GM23248 (cell line): ENCODE measurements around the gene ZBP1. TPM values are rescaled to one million over a fixed set of nuclear protein-coding genes. Genes with fewer than 3 reads are reported as not detected.

Experiments
- DNase-seq: peaks from one replicate; pipeline ENCODE4 v3.0.0-alpha.2; 2015
- H2AFZ ChIP-seq: fragments of 200-600 bp; sonication (generic); 2 replicates; pipeline ENCODE4 v1.6.1; 2016; ENCODE audit warnings: antibody characterized with exemption
- H3F3A ChIP-seq: fragments of 200-600 bp; sonication (generic); 2 replicates; pipeline ENCODE4 v1.6.1; 2016; ENCODE audit warnings: mild to moderate bottlenecking, antibody characterized with exemption, mixed run types; ENCODE audit not compliant: insufficient read depth
- H3K27ac ChIP-seq: fragments of 200-600 bp; sonication (generic); 2 replicates; pipeline ENCODE4 v1.5.1; 2016; ENCODE audit warnings: mild to moderate bottlenecking
- H3K27me3 ChIP-seq: fragments of 200-600 bp; sonication (generic); replicated peaks from 2 replicates; pipeline ENCODE4 v1.6.1; 2016; ENCODE audit warnings: mild to moderate bottlenecking; ENCODE audit not compliant: insufficient read depth
- H3K36me3 ChIP-seq: fragments of 200-600 bp; sonication (generic); 2 replicates; pipeline ENCODE4 v1.6.1; 2016; ENCODE audit warnings: low read depth, mild to moderate bottlenecking
- H3K4me1 ChIP-seq: fragments of 200-600 bp; sonication (generic); 2 replicates; pipeline ENCODE4 v1.6.1; 2016; ENCODE audit warnings: mild to moderate bottlenecking; ENCODE audit not compliant: insufficient read depth
- H3K4me2 ChIP-seq: fragments of 200-600 bp; sonication (generic); one replicate; pipeline ENCODE4 v1.6.1; 2016; ENCODE audit warnings: mild to moderate bottlenecking; ENCODE audit not compliant: unreplicated experiment
- H3K4me3 ChIP-seq: fragments of 200-600 bp; sonication (generic); 2 replicates; pipeline ENCODE4 v1.5.1; 2016; ENCODE audit warnings: mild to moderate bottlenecking
- H3K79me2 ChIP-seq: fragments of 200-600 bp; sonication (generic); 2 replicates; pipeline ENCODE4 v1.6.1; 2016; ENCODE audit warnings: mild to moderate bottlenecking; ENCODE audit not compliant: insufficient read depth
- H3K9ac ChIP-seq: fragments of 200-600 bp; sonication (generic); 2 replicates; pipeline ENCODE4 v1.6.1; 2016; ENCODE audit warnings: mild to moderate bottlenecking
- H3K9me2 ChIP-seq: fragments of 200-600 bp; sonication (generic); 2 replicates; pipeline ENCODE4 v1.6.1; 2016; ENCODE audit warnings: mixed run types, mild to moderate bottlenecking, moderate library complexity; ENCODE audit not compliant: insufficient read depth
- H3K9me3 ChIP-seq: fragments of 200-600 bp; sonication (generic); one replicate; pipeline ENCODE4 v1.6.1; 2017; ENCODE audit warnings: low read depth
- H4K20me1 ChIP-seq: fragments of 200-600 bp; sonication (generic); 2 replicates; pipeline ENCODE4 v1.6.0; 2016; ENCODE audit not compliant: insufficient read depth
- EZH2 ChIP-seq: fragments of 200-600 bp; sonication (generic); IDR thresholded peaks from 2 replicates; pipeline ENCODE4 v1.6.1; 2018; ENCODE audit warnings: antibody characterized with exemption, mild to moderate bottlenecking; ENCODE audit not compliant: insufficient read depth, poor library complexity, severe bottlenecking
- EZH2phosphoT487 ChIP-seq: fragments of 200-600 bp; sonication (generic); IDR thresholded peaks from 2 replicates; pipeline ENCODE4 v1.6.1; 2018; ENCODE audit warnings: antibody characterized with exemption, moderate library complexity, mild to moderate bottlenecking, low read depth; ENCODE audit not compliant: insufficient read depth
- WGBS, 2 experiments: methylation state at CpG; one replicate each; pipeline ENCODE4 v1.1.6; 2015 to 2017; ENCODE audit warnings: low lambda C conversion rate in 2 of 2, low coverage in 1 of 2; ENCODE audit errors: missing lambda C conversion rate in 2 of 2; 5-methylcytosine and 5-hydroxymethylcytosine counted together
- in situ Hi-C: fragments of 300-500 bp; cut with MboI; formaldehyde crosslinking; loops from 2 replicates; pipeline ENCODE4 v1.15.0; 2020
- polyA plus RNA-seq: library from polyadenylated mRNA; unstranded; fragments of >200 nt; fragmentation: Nextera tagmentation; extraction: Ambion mirVana; gene quantifications from 2 replicates; pipeline ENCODE4 v1.2.1, GENCODE V29; 2016
- total RNA-seq: library from RNA; depleted of rRNA; stranded (reverse); fragments of >200 nt; shearing (Covaris generic); gene quantifications from 2 replicates; pipeline ENCODE4 v1.2.3, GENCODE V29; 2014

The ZBP1 gene
- total and polyA plus RNA-seq, 2 experiments from 2014 or later, result not detected

DNA sequence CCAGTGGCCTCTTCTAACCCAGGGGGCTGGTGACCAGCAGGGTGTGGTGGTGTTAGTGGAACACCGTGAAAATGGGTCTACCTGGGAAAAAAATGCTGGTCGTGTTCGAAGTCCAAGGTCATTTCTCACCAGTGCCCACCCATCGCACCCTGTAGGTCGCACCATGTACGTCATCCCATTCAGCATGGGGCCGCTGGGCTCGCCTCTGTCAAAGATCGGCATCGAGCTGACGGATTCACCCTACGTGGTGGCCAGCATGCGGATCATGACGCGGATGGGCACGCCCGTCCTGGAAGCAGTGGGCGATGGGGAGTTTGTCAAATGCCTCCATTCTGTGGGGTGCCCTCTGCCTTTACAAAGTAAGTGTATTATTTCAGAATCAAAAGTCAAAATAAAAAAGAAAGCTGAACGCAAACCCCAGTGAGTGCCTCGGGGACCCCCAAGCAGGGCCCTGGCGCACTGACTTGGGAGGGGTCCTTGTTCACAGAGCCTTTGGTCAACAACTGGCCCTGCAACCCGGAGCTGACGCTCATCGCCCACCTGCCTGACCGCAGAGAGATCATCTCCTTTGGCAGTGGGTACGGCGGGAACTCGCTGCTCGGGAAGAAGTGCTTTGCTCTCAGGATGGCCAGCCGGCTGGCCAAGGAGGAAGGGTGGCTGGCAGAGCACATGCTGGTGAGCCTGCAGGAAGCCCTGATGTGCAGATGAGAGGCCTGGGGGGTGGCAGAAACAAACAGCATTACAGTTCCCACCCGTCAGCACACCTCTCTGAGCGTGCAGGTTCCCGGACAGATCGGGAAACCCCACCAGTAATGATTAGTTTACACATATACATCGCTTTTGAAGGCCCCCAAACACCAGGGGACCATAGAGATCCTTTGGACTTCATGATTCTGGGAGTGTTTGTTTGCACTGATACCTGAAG lies 57.4 kb downstream of the ZBP1 start:
- 64 to 70% methylated on average over 35 of the region's 35 CpGs for WGBS, 2 experiments
- Histone ChIP-seq H3K4me1 (no peaks in the 10 kb centered on the region), H3K27me3 (peaks cover 44% of the 10 kb centered on the region)

DNA sequence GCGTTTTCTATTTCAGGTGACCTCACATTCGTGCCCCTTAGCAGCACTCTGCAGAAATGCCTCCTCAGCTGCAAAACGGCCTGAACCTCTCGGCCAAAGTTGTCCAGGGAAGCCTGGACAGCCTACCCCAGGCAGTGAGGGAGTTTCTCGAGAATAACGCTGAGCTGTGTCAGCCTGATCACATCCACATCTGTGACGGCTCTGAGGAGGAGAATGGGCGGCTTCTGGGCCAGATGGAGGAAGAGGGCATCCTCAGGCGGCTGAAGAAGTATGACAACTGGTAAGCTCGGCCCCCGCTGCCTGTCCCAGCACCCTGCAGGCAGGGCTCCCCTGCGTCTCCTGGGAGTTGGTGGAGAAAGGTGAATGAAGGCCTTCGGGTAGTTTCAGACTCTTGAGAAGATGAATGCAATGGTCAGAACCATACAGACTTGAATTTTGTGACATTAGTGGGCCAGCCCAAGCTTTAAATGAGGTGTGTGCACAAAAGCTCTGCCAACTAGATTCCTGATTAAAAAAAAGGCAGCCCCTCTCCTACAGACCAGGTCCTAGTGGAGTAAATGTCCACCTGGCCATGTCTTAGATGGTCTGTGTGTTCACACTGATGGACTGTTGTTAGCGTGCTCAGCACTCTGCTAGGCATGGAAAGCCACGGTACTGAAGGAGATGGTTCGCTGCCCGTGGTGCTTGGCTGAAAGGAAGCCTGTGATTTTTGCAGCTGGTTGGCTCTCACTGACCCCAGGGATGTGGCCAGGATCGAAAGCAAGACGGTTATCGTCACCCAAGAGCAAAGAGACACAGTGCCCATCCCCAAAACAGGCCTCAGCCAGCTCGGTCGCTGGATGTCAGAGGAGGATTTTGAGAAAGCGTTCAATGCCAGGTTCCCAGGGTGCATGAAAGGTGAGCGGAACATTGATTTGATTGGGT lies 58.6 kb downstream of the ZBP1 start:
- TF ChIP-seq EZH2 (no peak), EZH2phosphoT487 (no peak)
- Histone ChIP-seq H4K20me1 (no peaks in the 10 kb centered on the region), H3K9me3 (no peaks in the 10 kb centered on the region), H3K27me3 (peaks cover 44% of the 10 kb centered on the region), H3K36me3 (no peaks in the 10 kb centered on the region), H3K4me1 (no peaks in the 10 kb centered on the region), H3K79me2 (no peaks in the 10 kb centered on the region), H3K27ac (no peak overlapping the region), H3K9ac (no peak overlapping the region), H2AFZ (no peak overlapping the region), H3K4me3 (no peak overlapping the region), H3K4me2 (no peak overlapping the region), H3K9me2 (no peaks in the 10 kb centered on the region), H3F3A (no peaks in the 10 kb centered on the region)
- no peak for DNase-seq
- in situ Hi-C loops, result no loop called here
- WGBS, 2 experiments, result 53 to 61% methylated on average over 24 of the region's 24 CpGs

More for the DNA sequence above, 57.4 kb downstream of the ZBP1 start:
- Histone ChIP-seq H3K4me2 (no peak overlapping the region), H3K9ac (no peak overlapping the region), H2AFZ (no peak overlapping the region), H3K36me3 (no peaks in the 10 kb centered on the region), H3K79me2 (no peaks in the 10 kb centered on the region), H3K9me3 (no peaks in the 10 kb centered on the region), H3K4me3 (no peak overlapping the region), H3K9me2 (no peaks in the 10 kb centered on the region), H3K27ac (no peak overlapping the region), H4K20me1 (no peaks in the 10 kb centered on the region), H3F3A (no peaks in the 10 kb centered on the region)
- TF ChIP-seq EZH2phosphoT487, result no peak
- TF ChIP-seq EZH2, result no peak
- in situ Hi-C loops, result no loop called here
- DNase-seq, result no peak

DNA sequence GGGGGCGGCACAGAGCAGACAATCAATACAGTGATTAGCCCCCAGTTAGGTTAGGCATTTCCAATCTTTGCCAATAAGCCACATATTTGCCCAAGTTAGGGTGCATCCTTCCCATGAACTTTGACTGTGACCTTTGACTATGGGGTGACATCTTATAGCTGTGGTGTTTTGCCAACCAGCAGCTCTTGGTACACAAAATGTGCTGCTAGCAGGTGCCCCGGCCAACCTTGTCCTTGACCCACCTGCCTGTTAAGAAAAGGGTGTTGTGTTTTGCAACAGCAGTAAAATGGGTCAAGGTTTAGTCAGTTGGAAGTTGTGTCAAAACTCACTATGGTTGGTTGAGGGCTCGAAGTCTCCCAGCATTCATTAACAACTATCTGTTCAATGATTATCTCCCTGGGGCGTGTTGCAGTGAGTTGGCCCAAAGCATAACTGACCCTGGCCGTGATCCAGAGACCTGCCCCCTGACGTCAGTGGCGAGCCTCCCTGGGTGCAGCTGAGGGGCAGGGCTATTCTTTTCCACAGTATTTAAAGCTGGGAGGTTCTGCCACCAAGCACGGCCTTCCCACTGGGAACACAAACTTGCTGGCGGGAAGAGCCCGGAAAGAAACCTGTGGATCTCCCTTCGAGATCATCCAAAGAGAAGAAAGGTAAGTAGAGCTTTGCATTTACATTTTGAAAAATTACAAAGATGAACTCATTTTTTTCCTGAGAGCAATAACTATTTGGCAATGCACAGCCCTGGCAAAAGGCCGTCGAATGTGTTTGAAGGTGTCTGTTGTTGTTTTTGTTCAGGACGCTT lies 59.5 kb downstream of the ZBP1 start, which contains the start of gene PCK1:
Gene PCK1, plus strand, starts transcription at position 557 of the 802 bp plus-strand sequence. CDS start 302 bp downstream, outside the sequence.
- TF ChIP-seq EZH2 (no peak), EZH2phosphoT487 (no peak)

More for the DNA sequence above, 59.5 kb downstream of the ZBP1 start, which contains the start of gene PCK1:
- no peak within 1 kb of the TSS for H3K9ac ChIP-seq
- no peaks in the 10 kb centered on the region for H3K9me2 ChIP-seq
- no peaks in the 10 kb centered on the region for H4K20me1 ChIP-seq
- no peaks in the 10 kb centered on the region for H3K79me2 ChIP-seq
- H3F3A ChIP-seq, result no peaks in the 10 kb centered on the region
- H3K4me3 ChIP-seq, result no peak within 1 kb of the TSS
- no peak within 1 kb of the TSS for H3K4me2 ChIP-seq
- DNase-seq, result peak; percentile 17
- H3K9me3 ChIP-seq, result no peaks in the 10 kb centered on the region
- no peaks in the 10 kb centered on the region for H3K36me3 ChIP-seq
- H2AFZ ChIP-seq, result no peak within 1 kb of the TSS
- H3K27ac ChIP-seq, result no peak within 1 kb of the TSS
- 48 to 50% methylated on average over 13 to 14 of the region's 14 CpGs for WGBS, 2 experiments
- peaks cover 45% of the 10 kb centered on the region for H3K27me3 ChIP-seq
- in situ Hi-C loops, result no loop called here
- H3K4me1 ChIP-seq, result no peaks in the 10 kb centered on the region
